Cardiac fibroblast (primary cell): ENCODE measurements around the gene PRSS57.

ENCODE experiments used
- DNase-seq, 2 donors: peaks; one replicate each; pipeline versions ENCODE4 v3.0.0 to v3.0.0-alpha.2; 2010; ENCODE audit warnings: low read depth in 2 of 2
- H3K4me3 ChIP-seq, 2 donors: replicated peaks in 1 of 2; 1 replicate in 1 of 2; 2 replicates in 1 of 2; pipeline ENCODE4 v1.5.1; 2011; ENCODE audit warnings: low read depth in 2 of 2, low read length in 2 of 2, mild to moderate bottlenecking in 2 of 2, moderate library complexity in 1 of 2
- TF ChIP-seq, protein P1 (sequence below): IDR thresholded peaks from one replicate; pipeline ENCODE4 v1.5.1; 2011; ENCODE audit warnings: low read depth, mild to moderate bottlenecking, low read length, inconsistent platforms

PRSS57 gene

GRCh38 chr19:658916-659839 is 36.1 kb downstream of the PRSS57 start:
- DNase-seq = peak; percentile 42 to 78
- TF ChIP-seq, protein P1, sequence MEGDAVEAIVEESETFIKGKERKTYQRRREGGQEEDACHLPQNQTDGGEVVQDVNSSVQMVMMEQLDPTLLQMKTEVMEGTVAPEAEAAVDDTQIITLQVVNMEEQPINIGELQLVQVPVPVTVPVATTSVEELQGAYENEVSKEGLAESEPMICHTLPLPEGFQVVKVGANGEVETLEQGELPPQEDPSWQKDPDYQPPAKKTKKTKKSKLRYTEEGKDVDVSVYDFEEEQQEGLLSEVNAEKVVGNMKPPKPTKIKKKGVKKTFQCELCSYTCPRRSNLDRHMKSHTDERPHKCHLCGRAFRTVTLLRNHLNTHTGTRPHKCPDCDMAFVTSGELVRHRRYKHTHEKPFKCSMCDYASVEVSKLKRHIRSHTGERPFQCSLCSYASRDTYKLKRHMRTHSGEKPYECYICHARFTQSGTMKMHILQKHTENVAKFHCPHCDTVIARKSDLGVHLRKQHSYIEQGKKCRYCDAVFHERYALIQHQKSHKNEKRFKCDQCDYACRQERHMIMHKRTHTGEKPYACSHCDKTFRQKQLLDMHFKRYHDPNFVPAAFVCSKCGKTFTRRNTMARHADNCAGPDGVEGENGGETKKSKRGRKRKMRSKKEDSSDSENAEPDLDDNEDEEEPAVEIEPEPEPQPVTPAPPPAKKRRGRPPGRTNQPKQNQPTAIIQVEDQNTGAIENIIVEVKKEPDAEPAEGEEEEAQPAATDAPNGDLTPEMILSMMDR = no peak
- H3K4me3 ChIP-seq = no peak overlapping the region

GRCh38 chr19:658059-658839 is 37.0 kb downstream of the PRSS57 start:
- H3K4me3 ChIP-seq = no peak overlapping the region
- no peak for DNase-seq
- TF ChIP-seq, protein P1 = no peak

- no peak for DNase-seq
- TF ChIP-seq, protein P1 = no peak
- H3K4me3 ChIP-seq = no peak overlapping the region
Observed at GRCh38 chr19:657611-658010, 37.6 kb downstream of the PRSS57 start.

DNA sequence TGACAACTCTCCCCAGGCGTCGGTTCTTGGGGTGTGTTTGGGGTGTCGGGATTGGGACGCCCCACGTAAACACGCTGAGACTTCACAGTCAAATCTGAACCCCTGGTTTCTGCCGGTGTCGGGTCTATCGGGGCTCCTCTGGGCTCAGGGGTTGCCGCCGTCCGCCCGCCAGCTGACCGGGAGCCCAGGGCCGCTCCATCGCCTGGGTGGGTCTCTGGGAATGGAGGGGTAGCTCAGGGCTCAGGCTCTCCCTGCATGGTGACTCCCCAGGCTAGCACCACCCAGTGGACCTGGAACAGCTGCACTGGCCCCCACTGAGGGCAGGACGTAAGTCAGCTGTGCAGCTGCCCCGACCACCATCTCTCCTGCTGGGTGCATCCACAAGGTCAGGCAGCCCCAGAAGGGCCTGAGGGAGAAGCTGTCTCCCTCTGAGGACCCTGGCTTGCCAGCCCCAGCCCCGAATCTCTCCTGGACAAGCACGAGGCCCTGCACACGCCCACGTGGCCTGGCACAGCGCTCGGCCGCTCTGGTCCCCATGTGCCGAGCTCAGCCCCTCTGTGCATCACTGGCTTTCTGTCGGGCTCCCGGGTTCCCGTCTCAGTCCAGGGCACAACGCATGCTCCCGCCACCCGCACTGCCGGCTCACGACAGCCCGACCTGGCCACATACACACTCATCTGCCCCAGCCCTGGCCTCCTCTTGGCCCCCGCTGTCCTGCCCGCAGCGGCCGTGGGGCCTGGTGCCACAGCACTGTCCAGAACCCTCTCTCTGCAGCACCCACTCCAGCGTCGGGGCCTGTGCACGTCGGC is 38.3 kb downstream of the PRSS57 start:
- TF ChIP-seq, protein P1 = no peak
- no peak overlapping the region for H3K4me3 ChIP-seq
- DNase-seq = no peak

DNA sequence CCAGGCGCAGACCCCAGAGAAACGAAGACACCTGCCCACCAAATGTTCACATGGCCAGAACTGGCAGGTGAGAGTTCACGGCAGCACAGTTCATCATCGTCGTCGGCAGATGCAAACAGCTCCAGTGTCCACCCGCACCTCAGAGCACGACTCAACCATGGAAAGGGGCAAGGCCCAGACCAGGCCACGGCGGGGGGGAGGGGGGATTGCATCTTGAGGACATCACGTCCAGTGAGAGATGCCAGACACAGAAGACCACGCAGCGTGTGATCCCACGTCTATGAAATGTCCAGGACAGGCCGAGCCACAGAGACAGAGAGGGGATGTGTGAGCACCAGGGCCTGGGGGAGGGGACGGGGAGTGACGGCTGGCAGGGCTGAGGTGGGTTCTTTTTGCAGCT is 39.6 kb downstream of the PRSS57 start:
- TF ChIP-seq, protein P1 = no peak
- H3K4me3 ChIP-seq = no peak overlapping the region
- no peak for DNase-seq

GRCh38 chr19:653425-653824 is 41.8 kb downstream of the PRSS57 start:
- no peak for DNase-seq
- TF ChIP-seq, protein P1 = no peak
- no peak overlapping the region for H3K4me3 ChIP-seq
